ENCODE data around the gene PRSS12. TPM values are rescaled to one million over a fixed set of nuclear protein-coding genes. Genes with fewer than 3 reads are reported as not detected.
"Not testable (repeated sequence)": the region's sequence is repeated elsewhere in the genome, so short reads cannot be mapped to it uniquely, and the experiment has no call there.

PRSS12 gene
- total RNA-seq, 1 donor from 2014 or later = 0.60 TPM

DNA sequence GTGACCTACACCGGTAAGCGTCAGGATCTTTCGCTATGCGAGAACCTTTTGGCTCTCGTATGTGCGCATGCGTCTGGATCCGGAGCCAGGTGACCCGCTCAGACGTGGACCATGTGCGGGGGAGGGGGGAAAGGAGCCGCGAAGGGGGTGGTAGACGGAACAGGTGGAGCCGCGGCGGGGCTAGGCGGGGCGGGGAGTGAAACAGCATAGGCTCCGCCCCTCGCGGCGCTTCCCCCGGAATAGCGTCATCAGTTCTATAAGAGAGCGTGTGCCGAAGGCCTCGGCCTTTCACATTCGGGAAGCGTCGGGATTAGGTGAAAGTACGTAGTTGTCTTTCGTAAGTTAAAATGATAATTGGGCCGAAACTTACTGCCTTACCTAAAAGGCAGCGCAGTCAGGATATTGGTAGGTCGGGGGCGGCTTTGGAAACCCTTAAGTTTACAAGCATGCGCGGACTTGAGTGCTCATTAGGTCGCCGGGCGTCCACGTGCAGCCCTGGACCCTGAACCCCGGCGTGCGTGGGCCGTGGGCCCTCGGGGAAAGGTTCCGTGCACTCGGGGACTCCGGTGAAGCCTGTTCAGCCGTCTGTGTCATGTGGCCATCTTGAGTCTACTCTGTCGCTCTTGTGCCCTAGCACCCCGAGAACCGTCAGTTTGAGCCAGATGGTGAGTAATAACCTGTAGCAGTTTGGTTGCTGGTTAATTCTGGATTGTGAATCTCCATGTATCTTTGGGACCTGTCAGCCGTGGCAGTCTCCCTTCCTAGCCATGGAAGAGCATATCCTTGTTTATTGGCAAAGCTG is 74.1 kb downstream of the PRSS12 start:
- DNase-seq (ENCODE audit: low read depth in 2 of 2) = peak; percentile 92 to 97

GRCh38 chr4:118277243-118277642 is 75.6 kb downstream of the PRSS12 start:
- DNase-seq (ENCODE audit: low read depth in 2 of 2) = no peak

DNA sequence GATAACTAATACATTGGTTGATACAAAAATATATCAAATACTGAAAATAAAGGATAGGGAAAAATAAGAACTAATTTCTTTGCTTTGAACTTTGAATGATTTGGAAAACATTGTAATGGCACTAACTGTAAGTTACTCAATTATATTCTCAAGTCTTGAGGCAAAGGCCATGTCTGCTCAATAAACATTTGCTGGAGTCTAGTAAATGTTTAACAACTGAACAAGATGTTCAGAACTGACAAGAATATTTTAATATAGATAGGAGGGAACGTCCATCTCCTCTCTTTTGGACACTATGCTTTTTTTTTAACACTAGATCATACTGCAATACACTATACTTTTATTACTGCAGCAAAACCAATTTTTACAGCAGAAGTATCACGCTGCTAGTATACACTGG is 76.2 kb downstream of the PRSS12 start:
- DNase-seq (ENCODE audit: low read depth in 2 of 2) = no peak

- no peak for DNase-seq (ENCODE audit: low read depth in 2 of 2)
These were observed 79.2 kb downstream of the PRSS12 start for GRCh38 chr4:118273642-118274041.

GRCh38 chr4:118271788-118272187 is 81.0 kb downstream of the PRSS12 start:
- no peak for DNase-seq (ENCODE audit: low read depth in 2 of 2)

DNA sequence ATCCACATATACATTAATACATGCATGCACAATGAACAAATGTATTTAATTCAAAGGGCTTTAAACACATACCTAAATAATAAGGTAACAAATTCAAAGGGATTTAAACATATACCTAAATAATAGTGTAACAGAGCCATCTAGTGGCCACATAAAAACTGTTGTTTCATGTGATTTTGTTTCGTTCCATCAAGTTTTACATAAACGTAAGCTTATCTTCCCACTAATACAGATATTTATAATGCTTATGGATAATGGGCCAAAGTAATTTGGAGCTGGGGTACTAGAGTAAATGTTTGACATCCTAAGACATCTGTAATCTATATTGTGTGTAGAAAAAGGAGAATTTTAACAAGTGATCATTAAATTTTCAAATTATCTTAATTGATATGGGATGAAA is 82.3 kb downstream of the PRSS12 start:
- DNase-seq (ENCODE audit: low read depth in 2 of 2) = peak; percentile 63 to 81

GRCh38 chr4:118268780-118269179 is 84.0 kb downstream of the PRSS12 start:
- no peak for DNase-seq (ENCODE audit: low read depth in 2 of 2)

GRCh38 chr4:118266145-118266496 is 86.7 kb downstream of the PRSS12 start:
- DNase-seq (ENCODE audit: low read depth in 2 of 2) = not testable (repeated sequence)

DNA sequence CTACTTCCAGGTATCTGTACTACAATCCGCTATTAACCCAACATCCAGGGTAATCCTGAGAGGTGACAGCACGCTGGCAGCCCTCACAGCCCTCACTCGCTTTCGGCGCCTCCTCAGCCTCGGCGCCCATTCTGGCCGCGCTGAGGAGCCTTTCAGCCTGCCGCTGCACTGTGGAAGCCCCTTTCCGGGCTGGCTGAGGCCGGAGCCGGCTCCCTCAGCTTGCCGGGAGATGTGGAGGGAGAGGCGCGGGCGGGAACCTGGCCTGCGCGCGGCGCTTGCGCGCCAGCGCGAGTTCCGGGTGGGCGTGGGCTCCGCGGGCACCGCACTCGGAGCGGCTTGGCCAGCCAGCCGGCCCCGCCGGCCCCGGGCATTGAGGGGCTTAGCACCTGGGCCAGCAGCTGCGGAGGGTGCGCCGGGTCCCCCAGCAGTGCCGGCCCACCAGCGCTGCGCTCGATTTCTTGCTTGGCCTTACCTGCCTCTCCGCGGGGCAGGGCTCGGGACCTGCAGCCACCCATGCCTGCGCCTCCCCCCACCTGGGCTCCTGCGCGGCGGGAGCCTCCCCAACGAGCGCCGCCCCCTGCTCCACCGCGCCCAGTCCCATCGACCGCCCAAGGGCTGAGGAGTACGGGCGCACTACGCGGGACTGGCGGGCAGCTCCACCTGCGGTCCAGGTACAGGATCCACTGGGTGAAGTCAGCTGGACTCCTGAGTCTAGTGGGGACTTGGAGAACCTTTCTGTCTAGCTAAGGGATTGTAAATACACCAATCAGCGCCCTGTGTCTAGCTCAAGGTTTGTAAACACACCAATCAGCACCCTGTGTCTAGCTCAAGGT is 87.3 kb downstream of the PRSS12 start:
- DNase-seq (ENCODE audit: low read depth in 2 of 2) = peak in 1 of 2 donors; percentile 35

- no peak for DNase-seq (ENCODE audit: low read depth in 2 of 2)
These were observed 88.7 kb downstream of the PRSS12 start for GRCh38 chr4:118264096-118264495.

DNA sequence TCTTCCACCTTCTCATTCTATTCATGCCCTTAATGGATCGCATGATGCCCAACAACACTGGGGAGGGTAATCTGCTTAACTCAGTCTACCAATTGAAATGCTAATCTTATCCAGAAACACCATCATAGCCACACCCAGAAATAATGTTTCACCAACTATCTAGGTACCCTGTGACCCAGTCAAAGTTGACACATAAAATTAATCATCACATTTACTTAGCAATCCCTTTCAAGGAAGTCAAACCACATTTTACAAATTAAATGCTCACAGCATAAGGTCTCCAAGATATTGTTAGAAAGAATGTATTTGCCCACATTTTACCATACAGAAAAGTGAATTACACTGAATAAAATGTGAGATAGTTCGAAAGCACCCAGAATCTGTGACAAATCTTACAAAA is 92.5 kb downstream of the PRSS12 start:
- no peak for DNase-seq (ENCODE audit: low read depth in 2 of 2)

- no peak for DNase-seq (ENCODE audit: low read depth in 2 of 2)
These were observed 93.7 kb downstream of the PRSS12 start for GRCh38 chr4:118259111-118259510.

DNA sequence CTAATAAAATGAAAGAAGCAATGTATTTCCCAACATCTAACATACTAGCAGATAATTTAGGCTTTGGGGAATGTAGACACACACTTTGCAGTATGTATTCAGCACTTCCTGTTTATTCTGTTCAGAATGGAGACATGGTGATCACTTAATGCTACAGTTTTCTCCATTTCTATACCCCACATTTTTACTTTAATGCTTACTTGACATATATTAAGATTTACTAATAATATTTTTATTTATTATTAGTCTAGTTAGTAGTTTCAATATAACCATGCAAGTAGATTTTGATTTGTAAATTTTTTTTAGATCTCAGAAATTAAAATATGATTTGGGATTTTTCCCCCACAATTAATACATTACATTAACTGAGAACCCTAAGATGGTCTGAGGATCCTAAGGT is 98.4 kb downstream of the PRSS12 start:
- DNase-seq (ENCODE audit: low read depth in 2 of 2) = no peak

DNA sequence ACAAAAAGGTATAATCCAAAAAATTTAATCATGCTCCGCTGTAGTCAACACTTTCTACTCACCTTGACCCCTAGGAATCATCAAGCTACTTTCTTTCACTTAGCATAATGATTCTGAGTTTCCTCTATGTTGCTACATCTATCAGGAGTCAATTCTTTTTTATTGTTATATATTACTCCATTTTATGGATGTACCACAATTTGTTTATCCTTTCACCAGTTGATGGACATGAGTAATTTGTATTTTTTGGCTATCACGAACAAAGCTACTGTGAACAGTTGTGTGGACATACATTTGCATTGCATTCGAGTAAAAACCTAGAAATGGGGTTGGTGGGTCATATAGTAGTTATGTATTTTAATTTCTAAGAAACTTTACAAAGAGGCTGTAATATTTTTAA is 102.9 kb downstream of the PRSS12 start:
- DNase-seq (ENCODE audit: low read depth in 2 of 2) = no peak

DNA sequence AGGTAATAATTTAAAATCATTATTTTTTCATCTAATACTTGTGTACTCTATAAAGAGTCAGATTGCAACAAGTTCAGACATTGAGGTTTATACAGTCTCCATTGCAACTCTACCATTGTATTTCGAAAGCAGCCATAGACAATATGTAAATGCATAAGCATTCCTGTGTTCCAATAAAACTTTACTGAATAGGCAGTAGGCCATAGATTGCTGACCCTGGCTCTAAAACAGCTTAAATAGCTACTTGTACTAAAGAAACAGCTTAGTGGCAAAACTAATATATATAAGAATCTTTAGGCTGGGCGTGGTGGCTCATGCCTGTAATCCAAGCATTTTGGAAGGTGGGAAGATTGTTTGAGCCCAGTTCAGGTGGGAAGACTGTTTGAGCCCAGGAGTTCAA is 115.3 kb downstream of the PRSS12 start:
- DNase-seq (ENCODE audit: low read depth in 2 of 2) = no peak

DNA sequence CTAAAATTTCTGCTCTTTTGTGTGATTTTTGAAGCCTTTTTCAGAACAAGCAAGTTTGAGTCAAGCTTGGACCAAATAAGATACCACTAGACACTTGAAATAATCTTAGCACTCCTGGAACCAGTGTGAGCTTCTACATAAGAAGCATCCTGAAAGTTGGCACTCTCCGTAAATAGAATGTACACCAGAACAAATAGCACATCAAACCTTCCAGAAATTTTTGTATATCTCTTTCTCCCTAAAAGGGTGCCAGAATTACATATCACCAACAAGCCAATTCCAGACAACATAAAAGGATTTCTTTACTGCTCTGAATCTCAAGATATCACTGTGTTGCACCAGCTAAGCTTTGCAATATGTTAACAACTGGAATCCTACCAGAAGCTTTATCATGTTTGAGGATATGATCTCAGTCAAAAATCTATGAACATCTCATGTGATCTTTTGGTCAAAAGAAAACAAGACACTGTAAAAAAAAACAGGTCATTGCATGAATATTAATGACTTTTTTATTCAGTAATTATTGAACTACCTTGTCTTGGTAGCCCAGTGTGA is 117.2 kb downstream of the PRSS12 start:
- DNase-seq (ENCODE audit: low read depth in 2 of 2) = no peak
